HG03520 (cell line): Measurements from ENCODE around the gene MBP.
"Not testable (repeated sequence)": the region's sequence is repeated elsewhere in the genome, so short reads cannot be mapped to it uniquely, and the experiment has no call there.

Experiments
- ATAC-seq: cut with Tn5 transposase; IDR thresholded peaks from one replicate; pipeline ENCODE4 v1.9.1; 2021; ENCODE audit warnings: mild to moderate bottlenecking, moderate library complexity; ENCODE audit not compliant: unreplicated experiment

The MBP gene

GRCh38 chr18:76980663-76981395 is 151.8 kb downstream of the MBP start:
- peak; percentile 17 for ATAC-seq

GRCh38 chr18:76979906-76980305 is 152.7 kb downstream of the MBP start:
- ATAC-seq, result no peak

DNA sequence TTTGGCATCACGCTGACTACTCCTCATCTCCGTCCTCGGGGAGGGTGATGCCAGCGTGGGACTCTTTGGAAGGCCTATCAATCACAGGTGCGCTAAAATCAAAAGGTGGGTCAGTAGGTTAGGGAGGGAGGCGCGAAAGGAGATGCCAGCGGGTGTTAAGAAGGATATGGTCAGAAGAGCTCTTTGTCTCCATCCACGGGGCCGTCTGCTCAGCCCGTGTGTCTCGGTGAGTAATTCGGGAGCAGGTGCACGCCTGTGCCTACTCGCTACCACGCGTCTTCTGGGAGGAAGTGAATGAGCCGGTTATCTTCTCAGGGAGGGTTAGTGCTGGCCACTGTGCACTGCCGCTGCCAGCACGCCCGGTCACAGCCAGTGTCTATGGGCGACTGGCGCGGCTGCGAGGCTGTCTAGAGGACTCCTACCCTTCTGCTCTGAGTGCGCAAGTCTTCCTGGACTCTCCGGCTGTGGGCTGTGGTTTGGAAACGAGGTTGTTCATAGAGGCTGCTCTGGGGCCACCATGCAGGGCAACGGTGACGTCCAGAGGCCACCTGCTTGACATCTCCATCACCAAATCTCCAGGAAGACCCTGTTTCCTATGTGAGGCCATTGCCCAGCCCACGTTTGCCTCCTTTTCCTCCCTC is 153.4 kb downstream of the MBP start:
- no peak for ATAC-seq

GRCh38 chr18:76978616-76979015 is 154.0 kb downstream of the MBP start:
- no peak for ATAC-seq

DNA sequence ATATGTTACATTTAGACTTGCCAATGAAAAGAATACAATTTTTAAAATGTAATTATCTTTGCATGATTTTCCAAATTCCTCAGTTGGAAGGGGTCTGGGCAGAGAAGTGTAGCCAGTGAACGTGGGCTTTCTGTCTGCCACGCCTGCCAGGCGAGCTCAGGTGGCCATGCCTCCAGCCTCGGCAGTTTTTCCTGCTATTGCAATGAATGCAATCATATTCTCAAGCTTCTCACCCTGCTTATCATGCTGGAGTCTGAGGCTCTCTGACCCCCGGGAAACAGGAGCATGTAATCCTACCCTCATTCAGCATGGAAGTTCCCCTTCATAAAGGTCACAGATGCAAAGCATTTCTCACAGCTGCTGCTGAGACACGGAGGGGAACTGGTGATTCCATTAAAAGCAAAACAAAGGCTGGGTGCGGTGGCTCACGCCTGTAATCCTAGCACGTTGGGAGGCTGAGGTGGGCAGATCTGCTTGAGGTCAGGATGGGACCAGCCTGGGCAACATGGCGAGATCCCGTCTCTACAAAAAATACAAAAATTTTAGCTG is 154.8 kb downstream of the MBP start:
- ATAC-seq, result no peak

DNA sequence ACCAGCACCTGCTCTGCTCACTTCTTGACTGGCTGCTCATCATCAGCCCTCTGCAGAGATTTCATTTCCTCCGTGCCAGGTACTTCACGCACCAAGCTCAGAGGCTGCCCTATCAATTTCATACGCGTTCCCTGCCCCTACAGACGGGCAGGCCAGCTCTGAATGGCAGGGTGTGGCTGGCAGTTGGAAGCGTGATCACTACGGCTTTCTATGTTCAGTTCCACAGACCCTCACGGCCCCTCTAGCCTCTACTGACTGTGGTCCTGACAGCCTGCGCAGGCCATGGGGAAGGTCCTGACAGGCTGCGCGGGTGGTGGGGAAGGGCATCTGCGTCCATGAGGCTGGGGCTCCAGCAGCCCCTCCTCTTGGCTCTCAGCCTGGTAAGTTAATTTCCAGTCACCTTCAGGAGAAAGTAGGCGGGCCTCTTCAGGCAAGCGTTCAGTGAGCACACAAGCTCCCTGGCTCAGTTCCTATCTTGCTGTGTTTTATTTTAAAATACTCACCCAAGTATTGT is 155.4 kb downstream of the MBP start:
- no peak for ATAC-seq

DNA sequence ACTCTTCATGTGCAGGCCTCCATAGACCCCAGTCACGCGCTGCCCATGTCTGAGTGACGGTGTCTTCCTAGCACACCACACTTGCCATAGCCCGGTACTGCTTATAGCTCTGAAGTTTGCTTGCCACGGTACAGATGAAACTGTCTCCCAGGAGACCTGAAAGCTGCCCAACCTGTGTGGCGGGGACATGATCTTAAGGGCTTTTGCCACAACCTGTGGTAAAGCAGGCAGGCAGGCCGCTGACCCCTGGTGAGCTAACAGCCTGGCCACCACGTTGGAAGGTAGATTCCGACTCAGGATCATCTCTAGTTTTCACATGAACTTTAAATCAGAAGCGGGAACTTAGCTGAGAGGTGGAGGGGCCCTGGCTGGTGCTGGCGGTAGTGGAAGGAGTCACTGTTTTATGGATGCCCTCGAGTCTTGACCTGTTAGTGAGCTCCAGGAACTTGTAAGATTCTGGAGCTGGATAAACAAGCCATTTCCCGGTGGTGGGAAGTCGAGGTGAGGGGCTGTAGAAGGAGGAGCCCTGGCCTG is 156.9 kb downstream of the MBP start:
- no peak for ATAC-seq

DNA sequence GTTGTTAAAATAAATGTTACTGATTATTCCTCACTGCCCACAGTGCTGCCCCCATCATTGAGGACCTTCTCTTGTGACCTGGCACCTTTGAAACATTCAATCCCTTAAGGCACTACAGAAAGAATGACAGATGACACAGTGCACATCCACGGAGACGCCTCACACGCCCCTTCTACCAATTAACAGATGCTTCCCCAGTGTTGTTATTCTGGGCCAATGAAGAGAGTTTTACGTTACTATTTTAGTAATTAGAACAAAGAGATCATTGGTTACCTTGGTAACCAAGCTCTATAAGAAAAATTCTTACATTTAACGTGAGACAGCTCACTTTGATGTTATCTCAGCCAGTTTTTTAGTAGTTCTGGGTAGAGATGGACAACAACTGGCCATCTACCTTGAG is 158.2 kb downstream of the MBP start:
- no peak for ATAC-seq

DNA sequence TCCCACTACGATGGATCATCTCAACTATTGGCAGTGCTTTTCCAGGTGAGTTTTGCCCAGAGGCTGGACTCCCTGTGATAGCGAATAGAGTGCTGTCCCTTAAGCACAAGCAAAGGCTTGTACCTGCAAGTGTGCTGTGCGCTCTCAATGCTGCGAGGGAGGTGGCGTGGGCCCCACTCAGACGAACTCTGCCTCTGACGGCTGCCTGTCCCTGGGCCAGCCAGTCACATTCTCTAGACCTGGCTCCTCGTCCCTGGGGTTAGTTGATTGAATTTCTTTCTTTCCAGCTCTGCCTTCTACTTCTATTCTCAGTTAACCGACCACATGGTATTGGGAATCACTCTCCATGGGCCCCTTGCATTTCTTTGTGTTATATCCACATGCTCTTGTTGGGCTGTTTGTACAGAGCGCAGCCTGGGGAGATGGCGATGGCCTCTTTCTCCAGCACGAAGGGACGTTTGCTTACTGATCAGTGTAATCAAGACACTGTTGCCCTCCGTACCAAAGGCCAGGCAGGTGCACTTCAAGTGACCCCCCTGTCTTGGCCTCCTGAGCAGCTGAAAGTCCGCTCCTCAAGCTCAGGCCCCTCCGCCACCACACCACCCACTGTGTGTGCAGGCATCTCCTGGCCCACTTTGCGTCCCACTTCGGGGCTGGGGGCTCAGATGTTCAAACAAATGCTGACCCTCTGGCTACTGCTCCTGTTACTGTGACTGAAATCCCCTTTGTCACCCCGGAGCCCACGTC is 158.9 kb downstream of the MBP start:
- no peak for ATAC-seq

GRCh38 chr18:76972846-76973519 is 159.6 kb downstream of the MBP start:
- ATAC-seq, result no peak

- ATAC-seq, result no peak
Observed at GRCh38 chr18:76972241-76972640, 160.3 kb downstream of the MBP start.

- no peak for ATAC-seq
Observed at GRCh38 chr18:76970770-76971559, 161.6 kb downstream of the MBP start.

DNA sequence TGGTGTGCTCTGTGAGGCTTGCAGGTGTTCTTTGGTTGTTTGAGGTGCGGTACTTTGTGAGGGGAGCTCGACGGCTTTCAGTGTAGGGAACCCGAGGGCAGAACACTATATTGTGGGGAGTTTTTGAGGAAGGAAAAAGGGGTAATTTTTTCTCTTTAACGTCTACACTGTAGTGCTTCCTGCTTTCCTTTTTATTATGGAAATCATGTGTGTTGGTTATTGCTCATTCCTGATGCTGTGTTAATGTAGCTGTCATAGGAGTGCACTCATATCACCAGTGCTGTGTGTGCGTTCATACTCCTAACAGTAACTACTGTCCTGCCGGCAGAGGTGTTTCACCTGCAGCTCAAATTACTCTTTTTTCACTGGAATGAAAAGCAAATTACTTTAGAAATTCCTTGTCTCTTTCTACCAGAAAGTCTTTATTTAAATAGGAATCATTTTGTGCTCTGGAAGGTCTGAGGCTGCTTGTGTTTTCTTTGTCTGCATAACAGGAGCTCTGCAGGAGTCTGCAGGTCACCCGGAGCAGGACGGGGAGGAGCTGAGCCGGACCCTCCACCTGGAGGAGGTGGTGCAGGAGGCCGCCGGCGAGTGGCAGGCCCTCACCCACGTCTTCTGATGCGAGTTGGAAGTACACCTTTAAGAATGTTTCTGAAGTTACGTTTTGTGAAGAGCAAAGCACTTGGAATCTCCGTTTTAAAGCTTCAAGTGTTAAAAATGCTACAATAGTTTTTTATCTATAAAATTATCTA is 164.7 kb downstream of the MBP start:
- no peak for ATAC-seq

GRCh38 chr18:76967299-76967698 is 165.3 kb downstream of the MBP start:
- ATAC-seq, result not testable (repeated sequence)

GRCh38 chr18:76965555-76966151 is 166.9 kb downstream of the MBP start:
- ATAC-seq, result peak; percentile 47

GRCh38 chr18:76963936-76964335 is 168.6 kb downstream of the MBP start:
- ATAC-seq, result no peak

DNA sequence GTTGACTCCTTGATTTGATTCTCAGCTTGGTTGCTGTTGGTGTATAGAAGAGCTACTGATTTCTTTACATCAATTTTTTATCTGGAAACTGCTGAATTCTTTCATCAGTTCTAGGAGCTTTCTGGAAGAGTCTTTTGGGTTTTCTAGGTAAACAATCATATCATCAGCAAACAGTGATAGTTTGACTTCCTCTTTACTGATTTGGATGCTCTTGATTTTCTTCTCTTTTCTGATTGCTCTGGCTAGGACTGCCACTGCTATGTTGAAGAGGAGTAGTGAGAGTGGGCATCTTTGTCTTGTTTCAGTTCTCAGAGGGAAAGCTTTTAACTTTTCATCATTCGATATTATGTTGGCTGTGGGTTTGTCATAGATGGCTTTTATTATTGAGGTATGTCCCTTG is 169.7 kb downstream of the MBP start:
- no peak for ATAC-seq

- no peak for ATAC-seq
Observed at GRCh38 chr18:76960528-76961035, 172.0 kb downstream of the MBP start.

- ATAC-seq, result no peak
Observed at GRCh38 chr18:76959605-76960004, 173.0 kb downstream of the MBP start.
